Breast epithelium (tissue), 3 donors: Measurements from ENCODE around the gene DACH2.

Experiments
- CTCF ChIP-seq, 3 donors: fragments of 450-650 bp; IDR thresholded peaks; one replicate each; pipeline ENCODE4 v1.5.1; 2016 to 2017; ENCODE audit warnings: antibody characterized with exemption in 3 of 3, mild to moderate bottlenecking in 3 of 3, moderate library complexity in 3 of 3
- POLR2AphosphoS5 ChIP-seq, 3 donors: sonication (generic); formaldehyde crosslinking; IDR thresholded peaks; one replicate each; pipeline ENCODE4 v1.6.1; 2017; ENCODE audit warnings: antibody characterized with exemption in 3 of 3

DNA sequence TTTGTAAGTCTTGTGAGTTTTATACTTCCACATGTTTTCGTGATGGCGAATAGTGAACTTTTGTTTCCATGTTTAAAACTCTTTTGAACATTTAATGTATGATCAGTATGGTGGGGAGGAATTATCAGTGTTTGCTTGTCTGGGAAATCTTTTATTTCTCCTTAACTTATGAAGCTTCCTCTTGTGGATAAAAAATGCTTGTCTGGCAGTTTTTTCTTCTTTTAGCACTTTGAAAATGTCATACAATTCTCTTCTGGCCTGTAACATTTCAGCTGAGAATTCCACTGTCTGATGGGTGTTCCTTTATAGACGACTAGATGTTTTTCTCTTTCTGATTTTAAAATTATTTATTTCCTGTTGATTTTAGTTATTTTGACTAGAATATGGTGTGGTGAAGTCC, 576.0 kb downstream of the DACH2 start:
- TF ChIP-seq CTCF (IDR thresholded peaks at IDR 0.05) (no peak), POLR2AphosphoS5 (IDR thresholded peaks at IDR 0.05) (no peak)
